Activated CD8-positive, alpha-beta memory T cell treated with anti-CD3 and anti-CD28 coated beads for 24 hours (primary cell): Measurements from ENCODE around the gene ALOX5AP.

Experiments used
- DNase-seq: peaks from one replicate; pipeline ENCODE4 v3.0.0-alpha.2; 2020

ALOX5AP gene

DNA sequence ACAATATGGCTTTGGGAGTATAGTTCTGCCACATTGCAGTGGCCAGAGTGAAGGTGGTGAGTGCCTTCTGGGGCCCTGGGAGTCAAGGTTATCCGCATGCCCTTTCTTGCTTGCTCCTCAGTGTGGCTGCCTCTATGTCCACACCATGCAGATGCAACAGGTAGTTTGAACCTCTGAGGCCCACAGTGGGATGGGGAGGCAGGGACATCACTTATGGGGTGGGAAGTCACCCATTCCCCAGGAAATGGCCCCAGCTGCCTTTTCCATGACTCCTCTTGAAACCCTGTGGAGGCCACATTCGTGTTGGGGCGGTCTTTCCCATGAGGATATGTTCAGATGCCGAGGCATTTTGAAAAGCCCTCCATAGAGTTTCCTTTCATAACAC, 20.0 kb upstream of the ALOX5AP start:
- DNase-seq, result no peak

GRCh38 chr13:30715837-30716236, 19.5 kb upstream of the ALOX5AP start:
- DNase-seq, result no peak

- DNase-seq, result no peak
Measured at GRCh38 chr13:30718661-30719524, 16.4 kb upstream of the ALOX5AP start.

DNA sequence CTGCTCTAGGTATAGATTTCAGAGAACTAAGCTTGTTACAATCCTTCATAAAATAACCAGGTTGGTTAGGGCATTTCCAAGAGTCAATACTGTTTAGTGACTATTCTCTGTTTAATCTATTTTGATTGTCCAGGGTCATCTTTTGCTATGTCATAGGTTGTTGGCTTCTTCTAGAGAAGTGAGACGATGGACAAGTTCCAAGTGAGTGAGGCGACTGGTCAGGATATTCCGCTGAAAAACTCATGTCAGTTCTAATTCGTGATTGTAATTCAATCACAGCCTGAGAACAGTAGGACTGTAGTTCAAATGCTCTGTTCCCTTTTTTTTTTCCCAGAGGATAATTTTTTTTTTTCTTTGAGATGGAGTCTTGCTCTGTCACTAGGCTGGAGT, 15.8 kb upstream of the ALOX5AP start:
- no peak for DNase-seq

DNA sequence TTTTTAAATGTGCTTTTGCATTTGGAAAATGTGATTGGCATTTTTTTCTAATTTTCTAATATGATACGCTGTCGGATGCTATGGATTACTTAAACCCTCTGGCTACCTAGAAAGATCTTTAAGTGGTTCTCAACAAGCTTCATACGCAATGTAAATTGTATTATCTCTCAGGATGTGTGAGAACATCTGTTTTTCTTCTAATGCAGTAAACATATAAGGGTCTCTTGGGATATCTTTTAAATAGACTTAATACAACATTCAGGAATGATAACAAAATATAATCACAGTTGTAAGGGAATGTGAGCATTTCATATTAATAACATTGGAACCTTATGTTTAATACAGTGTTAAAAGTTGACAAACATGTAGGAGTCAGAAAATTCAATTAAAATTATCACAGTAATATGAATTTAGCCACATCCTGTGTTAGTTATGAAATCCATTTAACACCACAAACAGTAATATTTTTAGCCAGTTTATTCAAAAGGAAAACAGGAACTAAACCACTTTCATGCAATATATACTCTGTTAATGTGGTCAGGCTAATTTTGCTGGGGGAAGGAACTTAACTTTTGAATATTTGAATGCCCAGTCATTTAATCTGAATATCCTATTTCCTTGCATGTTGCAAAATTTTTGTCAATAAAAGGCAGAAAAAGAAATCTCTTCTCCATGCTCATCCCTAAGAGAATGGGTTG, 15.0 kb upstream of the ALOX5AP start:
- DNase-seq, result no peak

DNA sequence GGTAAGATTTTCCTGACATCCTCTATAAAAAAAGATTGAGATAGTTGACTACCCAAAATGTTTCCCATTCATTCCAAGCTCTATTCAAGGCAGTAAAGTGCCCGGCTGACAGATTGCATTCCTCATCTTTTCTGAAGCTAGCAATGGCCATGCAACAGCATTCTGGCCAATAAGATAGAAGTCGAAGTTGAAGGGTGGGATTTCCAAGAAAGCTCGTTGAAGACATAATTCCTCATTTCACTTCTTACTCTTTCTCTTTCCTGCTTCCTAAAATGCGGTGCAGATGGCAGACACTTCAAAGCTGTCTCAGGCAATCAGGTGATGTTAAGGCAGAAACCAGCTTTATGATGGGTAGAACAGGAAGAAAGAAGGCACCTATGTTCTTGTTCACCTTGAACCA, 13.4 kb upstream of the ALOX5AP start:
- no peak for DNase-seq

DNA sequence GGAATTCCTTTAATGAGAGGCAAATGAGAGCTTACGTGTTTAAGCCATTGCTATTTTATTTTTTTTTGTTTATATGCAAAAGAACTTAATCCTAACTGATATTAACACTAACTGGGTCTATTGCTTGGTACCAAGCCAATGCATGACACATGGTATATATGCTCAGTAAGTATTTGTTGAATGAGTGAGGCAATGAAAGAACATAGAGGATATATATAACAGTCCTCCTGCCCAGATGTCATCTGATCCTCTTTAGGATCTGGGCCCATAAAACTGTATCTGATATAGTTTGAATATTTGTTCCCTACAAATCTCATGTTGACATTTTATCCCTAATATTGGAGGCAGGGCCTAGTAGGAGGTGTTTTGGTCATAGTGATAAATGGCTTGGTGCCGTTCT, 13.0 kb upstream of the ALOX5AP start:
- DNase-seq, result no peak

DNA sequence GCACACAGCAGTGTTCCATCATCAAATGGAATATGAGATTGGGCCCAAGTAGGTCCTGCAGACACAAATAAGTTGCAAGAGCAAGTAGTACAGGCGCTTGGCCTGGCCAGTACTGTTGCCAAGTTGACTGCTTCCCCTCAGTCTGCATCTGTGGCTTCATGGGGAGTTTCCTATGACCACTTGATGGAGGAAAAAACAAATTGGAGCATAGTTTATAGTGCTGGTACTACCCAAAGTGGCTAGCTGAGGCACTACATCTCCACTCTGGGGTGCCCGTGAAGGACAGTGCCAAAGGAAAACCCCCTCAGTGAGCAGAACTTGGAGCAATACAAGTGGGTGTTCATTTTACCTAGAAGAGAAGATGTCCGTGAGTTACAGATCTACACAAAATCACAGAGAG, 10.6 kb upstream of the ALOX5AP start:
- no peak for DNase-seq

GRCh38 chr13:30725326-30726085, 9.8 kb upstream of the ALOX5AP start:
- no peak for DNase-seq

DNA sequence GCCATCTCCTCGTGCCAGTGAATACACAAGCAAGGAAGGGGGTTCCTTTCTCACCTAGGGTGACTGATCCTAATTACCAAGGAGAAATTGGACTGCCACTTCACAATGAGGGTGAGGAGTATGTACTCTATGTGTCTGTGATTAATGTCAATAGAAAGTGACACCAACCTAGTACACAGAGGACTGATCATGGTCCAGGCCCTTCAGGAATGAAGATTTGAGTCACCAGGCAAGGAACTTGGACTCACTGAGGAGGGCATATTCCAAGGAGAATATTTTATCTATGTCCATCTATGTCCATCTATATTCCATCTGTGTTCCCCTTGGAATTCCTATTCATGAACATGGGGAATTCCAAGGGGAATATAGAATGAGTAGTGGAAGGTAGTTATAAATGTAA, 9.2 kb upstream of the ALOX5AP start:
- DNase-seq, result no peak

DNA sequence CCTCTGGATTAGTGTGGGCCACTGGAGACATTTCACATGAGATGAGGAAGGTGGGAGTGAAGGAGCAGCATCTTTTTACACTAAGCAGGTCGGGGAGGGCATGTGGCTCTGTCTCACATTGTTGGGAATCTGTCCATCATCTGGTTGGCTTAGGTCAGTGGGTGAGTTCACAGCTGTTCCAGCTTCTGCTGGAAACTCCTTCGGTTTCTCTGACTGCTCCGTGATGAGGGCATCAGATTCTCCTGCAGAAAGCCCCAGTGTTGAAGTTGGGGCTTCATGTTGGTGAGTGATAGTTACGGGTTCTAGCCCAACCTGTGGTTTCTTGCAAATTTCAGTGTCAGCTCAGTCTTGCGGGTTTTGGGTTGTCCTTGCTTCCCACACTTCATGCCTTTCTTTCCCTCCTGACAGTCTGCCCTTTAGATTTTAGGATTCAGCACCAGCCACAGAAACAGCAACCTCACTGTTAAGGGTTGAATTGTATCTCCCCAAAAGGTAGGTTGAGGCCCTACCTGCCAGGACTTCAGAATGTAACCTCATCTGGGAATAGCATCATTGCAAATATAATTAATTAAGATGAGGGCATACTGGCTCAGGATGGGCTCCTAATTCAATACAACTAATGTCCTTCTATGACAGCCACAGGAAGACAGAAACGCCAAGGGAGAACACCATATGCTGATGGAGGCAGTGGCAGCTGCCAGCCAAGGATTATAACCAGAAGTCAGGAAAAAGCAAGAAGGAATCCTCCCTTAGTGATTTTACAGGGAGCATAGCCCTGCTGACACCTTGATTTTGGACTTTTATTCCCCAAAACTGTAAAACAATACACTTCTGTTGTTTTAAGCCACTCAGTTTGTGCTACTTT, 7.6 kb upstream of the ALOX5AP start:
- DNase-seq, result no peak

GRCh38 chr13:30729801-30730200, 5.5 kb upstream of the ALOX5AP start:
- DNase-seq, result no peak

DNA sequence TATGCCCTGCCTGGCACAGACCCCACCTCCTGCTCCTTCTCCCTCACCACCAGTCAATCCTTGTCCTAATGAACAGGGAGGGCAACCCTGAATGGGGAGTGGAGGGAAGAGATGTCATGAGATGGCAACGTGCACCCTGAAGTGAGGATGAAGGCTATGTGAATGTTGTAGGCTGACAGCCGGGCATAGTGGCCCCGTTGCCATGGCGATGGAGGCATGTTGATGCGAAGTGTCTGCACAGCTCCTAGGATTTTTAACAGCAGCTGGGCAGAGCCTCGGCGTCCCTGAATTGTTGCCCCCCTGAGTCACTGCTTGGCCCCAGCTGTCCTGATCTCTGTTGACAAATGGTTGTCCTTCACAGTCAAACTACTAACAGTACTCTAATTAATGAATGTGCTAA, 4.8 kb upstream of the ALOX5AP start:
- no peak for DNase-seq

GRCh38 chr13:30731361-30732045, 3.8 kb upstream of the ALOX5AP start:
- DNase-seq, result no peak

- DNase-seq, result no peak
Measured at GRCh38 chr13:30732046-30732390, 3.3 kb upstream of the ALOX5AP start.

DNA sequence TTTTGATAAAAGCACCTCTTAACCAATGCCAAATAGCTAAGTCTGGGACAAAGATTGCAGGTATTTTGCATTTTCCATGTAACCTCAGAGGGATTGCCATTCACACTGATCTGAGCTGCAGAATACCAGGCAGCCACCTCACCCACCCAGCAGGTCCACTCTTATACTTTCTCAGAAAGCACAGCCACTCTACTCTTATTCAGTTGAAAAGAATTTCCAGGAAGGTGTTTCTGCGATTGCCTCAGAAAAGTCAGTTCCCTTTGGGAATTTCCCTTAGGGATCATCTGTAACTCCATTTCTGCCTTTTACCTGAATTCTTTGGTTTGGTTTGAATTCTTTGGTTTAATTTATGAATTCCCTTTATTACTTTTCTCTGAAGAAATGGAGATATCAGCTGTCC, 904 bp upstream of the ALOX5AP start:
- DNase-seq, result no peak

- no peak for DNase-seq
Measured at GRCh38 chr13:30735872-30736175, 481 bp downstream of the ALOX5AP start.

- DNase-seq, result no peak
Measured at GRCh38 chr13:30736461-30737320, 1.3 kb downstream of the ALOX5AP start.

- no peak for DNase-seq
Measured at GRCh38 chr13:30737511-30738337, 2.4 kb downstream of the ALOX5AP start.

- no peak for DNase-seq
Measured at GRCh38 chr13:30738526-30739236, 3.3 kb downstream of the ALOX5AP start.
